ENCODE results near the gene KRTAP12-3. TPM values are rescaled to one million over a fixed set of nuclear protein-coding genes. Genes with fewer than 3 reads are reported as not detected.

KRTAP12-3 gene
- total and polyA plus RNA-seq, 10 of the 15 experiments (the other 5 are each of a cell fraction or from before 2014, with no cell fraction given) = not detected

DNA sequence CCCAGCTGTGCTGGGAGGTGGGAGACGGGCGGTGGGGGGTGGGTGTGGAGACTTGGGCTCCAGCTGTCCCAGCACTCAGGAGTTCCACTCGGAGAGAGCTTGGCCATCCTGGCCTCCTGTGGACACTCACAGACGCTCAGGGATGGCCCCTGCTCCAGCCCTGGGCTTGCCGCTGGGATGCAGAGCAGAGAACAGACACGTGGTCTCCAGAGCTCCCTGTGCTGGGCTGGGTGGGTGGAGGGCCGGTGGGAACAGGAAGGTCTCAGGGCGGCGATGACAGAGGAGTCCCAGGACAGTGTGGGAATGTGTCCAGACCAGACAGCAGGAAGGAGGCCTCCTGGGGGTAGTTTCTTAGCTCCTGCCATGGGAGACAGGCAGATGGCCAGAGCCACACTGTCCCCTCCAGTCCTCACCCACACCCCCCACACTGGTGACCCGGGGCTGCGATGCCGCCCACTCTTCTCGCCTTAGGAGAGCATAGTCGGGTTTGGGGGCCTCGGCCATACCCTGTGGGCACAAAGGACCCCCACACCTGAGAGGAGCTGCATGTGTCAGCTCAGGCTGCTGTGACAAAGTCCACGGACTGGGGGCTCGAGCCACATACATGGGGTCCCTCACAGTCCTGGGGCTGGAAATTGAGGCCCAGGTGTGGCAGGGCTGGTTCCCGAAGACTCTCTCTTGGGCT, 28.9 kb upstream of the KRTAP12-3 start:
- POLR2A ChIA-PET = no interaction called here
- H3K36me3 ChIP-seq (ENCODE audit: control insufficient read depth in 2 of 2, insufficient read depth in 2 of 2, low read length in 1 of 2) = no peaks in the 10 kb centered on the region
- WGBS (ENCODE audit: insufficient coverage, insufficient replicate concordance, low lambda C conversion rate, missing lambda C conversion rate) = 50% methylated on average over 15 of the region's 18 CpGs
- H3K9ac ChIP-seq (ENCODE audit: control insufficient read depth, insufficient read depth, low read length) = no peak overlapping the region
- no peaks in the 10 kb centered on the region for H3K4me1 ChIP-seq (ENCODE audit: control insufficient read depth, insufficient read depth, low read length)
- no peak overlapping the region for H3K4me3 ChIP-seq
- intact Hi-C loops (cut with micrococcal nuclease; ENCODE audit: unreplicated experiment) (no loop called here), in situ Hi-C loops (cut with MboI) (no loop called here)
- DNase-seq (ENCODE audit: low read depth, low spot score) (no peak), ATAC-seq (no peak), FAIRE-seq (no peak)
- H3K4me2 ChIP-seq (ENCODE audit: control insufficient read depth, insufficient read depth) = no peak overlapping the region
- no peaks in the 10 kb centered on the region for H4K20me1 ChIP-seq (ENCODE audit: control insufficient read depth, insufficient read depth)
- CTCF ChIA-PET = no interaction called here
- no peak overlapping the region for H3K27ac ChIP-seq (ENCODE audit: control insufficient read depth, insufficient read depth)
- no TSS peak for BruUV-seq (replicated peaks)
- H3K9me3 ChIP-seq (replicated peaks; ENCODE audit: control insufficient read depth, insufficient read depth, low read length) = peaks cover 9% of the 10 kb centered on the region; the same call in 1 of the 3 replicates
- H2AFZ ChIP-seq (ENCODE audit: control insufficient read depth, low read depth, low read length) = no peak overlapping the region
- RAD21 ChIA-PET (ENCODE audit: unreplicated experiment) = no interaction called here
- H3K27me3 ChIP-seq (replicated peaks in 1 of 2; ENCODE audit: control insufficient read depth in 2 of 2, insufficient read depth in 2 of 2, low read length in 1 of 2) = no peaks in the 10 kb centered on the region
- no peak for TF ChIP-seq MYB (IDR thresholded peaks at IDR 0.05; ENCODE audit: borderline replicate concordance, low read depth, low read length)
- SMC1A ChIA-PET (ENCODE audit: uncharacterized antibody, unreplicated experiment) = no interaction called here
- H3K79me2 ChIP-seq (ENCODE audit: control insufficient read depth, insufficient read depth, low read length) = no peaks in the 10 kb centered on the region

GRCh38 chr21:44630440-44630839, 27.3 kb upstream of the KRTAP12-3 start:
- 55% methylated on average over 2 of the region's 2 CpGs for WGBS (ENCODE audit: insufficient coverage, insufficient replicate concordance, low lambda C conversion rate, missing lambda C conversion rate)
- RAD21 ChIA-PET (ENCODE audit: unreplicated experiment) = no interaction called here
- H3K4me1 ChIP-seq (ENCODE audit: control insufficient read depth, insufficient read depth, low read length) = no peaks in the 10 kb centered on the region
- ATAC-seq = no peak
- POLR2A ChIA-PET = no interaction called here
- no peak overlapping the region for H2AFZ ChIP-seq (ENCODE audit: control insufficient read depth, low read depth, low read length)
- H3K4me3 ChIP-seq = no peak overlapping the region
- no peaks in the 10 kb centered on the region for H4K20me1 ChIP-seq (ENCODE audit: control insufficient read depth, insufficient read depth)
- H3K27ac ChIP-seq (ENCODE audit: control insufficient read depth, insufficient read depth) = no peak overlapping the region
- no peak for DNase-seq (ENCODE audit: low read depth, low spot score)
- CTCF ChIA-PET = no interaction called here
- SMC1A ChIA-PET (ENCODE audit: uncharacterized antibody, unreplicated experiment) = no interaction called here
- H3K9me3 ChIP-seq (replicated peaks; ENCODE audit: control insufficient read depth, insufficient read depth, low read length) = peaks cover 9% of the 10 kb centered on the region; the same call in 1 of the 3 replicates
- TF ChIP-seq RFX5 (IDR thresholded peaks at IDR 0.05; ENCODE audit: low read depth, low read length) (no peak), SMAD5 (IDR thresholded peaks at IDR 0.05; ENCODE audit: low read depth) (no peak), YBX1 (IDR thresholded peaks at IDR 0.05) (no peak), NR2C1 (IDR thresholded peaks at IDR 0.05) (no peak), CREB1 (IDR thresholded peaks at IDR 0.05; ENCODE audit: low read depth) (no peak), WRNIP1 (IDR thresholded peaks at IDR 0.05; ENCODE audit: borderline replicate concordance, low read depth, low read length) (no peak), PAX8 (IDR thresholded peaks at IDR 0.05) (no peak), HDAC2 (IDR thresholded peaks at IDR 0.05) (no peak), CBX3 (IDR thresholded peaks at IDR 0.05; ENCODE audit: borderline replicate concordance, low read depth) (no peak)
- TF ChIP-seq, protein P1, sequence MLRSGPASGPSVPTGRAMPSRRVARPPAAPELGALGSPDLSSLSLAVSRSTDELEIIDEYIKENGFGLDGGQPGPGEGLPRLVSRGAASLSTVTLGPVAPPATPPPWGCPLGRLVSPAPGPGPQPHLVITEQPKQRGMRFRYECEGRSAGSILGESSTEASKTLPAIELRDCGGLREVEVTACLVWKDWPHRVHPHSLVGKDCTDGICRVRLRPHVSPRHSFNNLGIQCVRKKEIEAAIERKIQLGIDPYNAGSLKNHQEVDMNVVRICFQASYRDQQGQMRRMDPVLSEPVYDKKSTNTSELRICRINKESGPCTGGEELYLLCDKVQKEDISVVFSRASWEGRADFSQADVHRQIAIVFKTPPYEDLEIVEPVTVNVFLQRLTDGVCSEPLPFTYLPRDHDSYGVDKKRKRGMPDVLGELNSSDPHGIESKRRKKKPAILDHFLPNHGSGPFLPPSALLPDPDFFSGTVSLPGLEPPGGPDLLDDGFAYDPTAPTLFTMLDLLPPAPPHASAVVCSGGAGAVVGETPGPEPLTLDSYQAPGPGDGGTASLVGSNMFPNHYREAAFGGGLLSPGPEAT (IDR thresholded peaks at IDR 0.05; ENCODE audit: low read depth) = no peak
- H3K9ac ChIP-seq (ENCODE audit: control insufficient read depth, insufficient read depth, low read length) = no peak overlapping the region
- H3K36me3 ChIP-seq (ENCODE audit: control insufficient read depth in 2 of 2, insufficient read depth in 2 of 2, low read length in 1 of 2) = no peaks in the 10 kb centered on the region
- FAIRE-seq = no peak
- intact Hi-C loops (cut with micrococcal nuclease; ENCODE audit: unreplicated experiment) = no loop called here
- no peak overlapping the region for H3K4me2 ChIP-seq (ENCODE audit: control insufficient read depth, insufficient read depth)
- in situ Hi-C loops (cut with MboI) = no loop called here
- H3K79me2 ChIP-seq (ENCODE audit: control insufficient read depth, insufficient read depth, low read length) = no peaks in the 10 kb centered on the region
- no TSS peak for BruUV-seq (replicated peaks)
- H3K27me3 ChIP-seq (replicated peaks in 1 of 2; ENCODE audit: control insufficient read depth in 2 of 2, insufficient read depth in 2 of 2, low read length in 1 of 2) = no peaks in the 10 kb centered on the region
